ENCODE measurements around the gene FLCN.

- TF ChIP-seq POLR2A (IDR thresholded peaks at IDR 0.05) (no peak), CTCF (IDR thresholded peaks at IDR 0.05) (no peak)
Measured at GRCh38 chr17:17220529-17220928, 16.4 kb downstream of the FLCN start.

Measured in vagina (tissue), 2 donors.